ENCODE results near the gene RORC. TPM values are rescaled to one million over a fixed set of nuclear protein-coding genes. Genes with fewer than 3 reads are reported as not detected.

Gene RORC
- total and polyA plus RNA-seq, 5 donors from 2014 or later = 6.2 to 16.7 (median 13.7) TPM

DNA sequence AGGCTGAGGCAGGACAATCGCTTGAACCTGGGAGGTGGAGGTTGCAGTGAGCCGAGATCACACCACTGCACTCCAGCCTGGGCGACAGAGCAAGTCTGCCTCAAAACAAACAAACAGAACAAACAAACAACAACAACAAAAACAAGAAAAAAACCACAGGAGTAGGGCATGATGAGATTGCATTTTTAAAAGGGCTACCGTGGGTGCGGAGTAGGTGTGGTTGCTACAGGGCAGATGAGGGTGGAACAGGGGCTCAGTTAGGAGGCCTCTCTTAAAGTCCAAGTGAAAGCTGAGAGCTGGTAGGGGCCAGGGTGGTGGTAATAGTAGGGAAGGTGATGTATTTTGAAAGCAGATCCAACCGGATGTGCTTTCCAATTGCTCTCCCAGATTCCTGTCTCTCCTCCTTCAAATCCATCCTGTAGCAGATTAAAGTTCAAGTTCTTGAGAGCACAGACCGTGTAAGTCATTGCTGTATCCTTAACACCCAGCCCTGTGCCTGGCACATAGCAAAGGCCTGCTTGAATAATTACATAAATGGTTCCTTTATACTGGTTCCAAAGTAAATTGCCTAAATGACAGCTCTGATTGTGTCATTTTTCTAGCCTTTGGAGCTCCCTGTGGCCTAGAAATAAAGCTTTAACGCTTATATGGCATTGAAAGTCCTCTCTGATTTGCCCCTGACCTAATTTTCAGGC, 22.2 kb downstream of the RORC start:
- Histone ChIP-seq H3K4me3 (ENCODE audit: low read depth, low read length) (no peak overlapping the region), H3K9me3 (ENCODE audit: control insufficient read depth in 2 of 2, low read length in 2 of 2) (no peaks in the 10 kb centered on the region), H3K27ac (ENCODE audit: insufficient read depth, low read length, poor library complexity, severe bottlenecking) (no peak overlapping the region), H3K27me3 (ENCODE audit: control insufficient read depth, insufficient read depth, low read length) (no peaks in the 10 kb centered on the region), H3K36me3 (ENCODE audit: control insufficient read depth, insufficient read depth, low read length) (no peaks in the 10 kb centered on the region), H3K4me1 (ENCODE audit: control insufficient read depth, insufficient read depth, low read length, poor library complexity, severe bottlenecking) (no peaks in the 10 kb centered on the region)
- Mint-ChIP-seq H3K4me1 (peaks cover 0 to 36% (median 6%) of the 10 kb centered on the region in 4 donors), H3K9me3 (no peaks in the 10 kb centered on the region), H3K4me3 (no peak overlapping the region), H3K27ac (peak overlapping the region in 2 of 3 donors; percentile 4 to 80), H3K36me3 (no peaks in the 10 kb centered on the region), H3K27me3 (peaks cover 4% of the 10 kb centered on the region)
- DNase-seq (no peak), ATAC-seq (ENCODE audit: low read depth in 2 of 2) (no peak)

DNA sequence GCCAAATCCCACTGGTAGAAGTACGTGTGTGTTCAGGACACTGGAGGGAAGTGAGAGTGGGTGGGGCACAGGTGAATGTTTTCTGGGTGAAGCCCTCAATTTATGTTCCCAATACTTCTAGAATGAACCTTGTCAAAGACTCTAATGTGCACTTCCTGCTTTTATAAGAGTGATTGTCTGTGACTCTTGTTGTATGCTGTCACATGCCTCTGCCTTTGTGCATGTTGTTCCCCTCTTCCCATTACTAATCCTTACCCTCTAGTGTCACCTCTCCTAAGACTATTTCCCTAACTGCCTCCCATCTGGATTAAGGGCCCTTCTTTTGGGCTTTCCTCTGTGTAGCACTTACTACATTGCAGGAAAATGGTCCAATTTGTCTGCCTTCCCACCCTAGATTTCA, 23.8 kb downstream of the RORC start:
- H3K36me3 ChIP-seq (ENCODE audit: control insufficient read depth, insufficient read depth, low read length) = no peaks in the 10 kb centered on the region
- Mint-ChIP-seq H3K36me3 (no peaks in the 10 kb centered on the region), H3K4me1 (peaks cover 0 to 26% (median 5%) of the 10 kb centered on the region in 4 donors), H3K9me3 (no peaks in the 10 kb centered on the region), H3K4me3 (no peak overlapping the region), H3K27ac (peak overlapping the region in 2 of 3 donors; percentile 60 to 72), H3K27me3 (peaks cover 4% of the 10 kb centered on the region)
- H3K4me3 ChIP-seq (ENCODE audit: low read depth, low read length) = no peak overlapping the region
- H3K27ac ChIP-seq (ENCODE audit: insufficient read depth, low read length, poor library complexity, severe bottlenecking) = no peak overlapping the region
- H3K27me3 ChIP-seq (ENCODE audit: control insufficient read depth, insufficient read depth, low read length) = no peaks in the 10 kb centered on the region
- no peaks in the 10 kb centered on the region for H3K9me3 ChIP-seq (ENCODE audit: control insufficient read depth in 2 of 2, low read length in 2 of 2)
- H3K4me1 ChIP-seq (ENCODE audit: control insufficient read depth, insufficient read depth, low read length, poor library complexity, severe bottlenecking) = no peaks in the 10 kb centered on the region
- DNase-seq (no peak), ATAC-seq (ENCODE audit: low read depth in 2 of 2) (no peak)

DNA sequence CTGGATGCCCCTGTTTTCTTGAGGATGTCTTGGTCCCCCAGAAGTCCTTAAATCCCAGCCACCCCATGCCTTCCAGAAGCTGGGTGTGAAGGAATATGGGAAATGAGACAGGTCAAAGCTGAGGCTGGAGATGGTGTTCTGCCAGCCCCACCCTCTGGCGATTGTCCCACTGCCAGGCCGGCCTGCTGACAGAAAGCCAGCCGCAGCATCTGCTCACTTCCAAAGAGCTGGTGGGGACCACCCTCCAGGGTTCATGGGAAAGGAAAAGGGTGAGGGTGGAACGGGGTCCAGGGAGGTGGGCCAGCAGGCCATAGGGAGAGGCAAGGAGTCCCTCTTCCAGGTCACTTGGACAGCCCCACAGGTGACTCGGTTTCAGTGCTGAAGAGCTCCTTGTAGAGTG, 24.5 kb downstream of the RORC start:
- H3K9me3 Mint-ChIP-seq = no peaks in the 10 kb centered on the region
- H3K9me3 ChIP-seq (ENCODE audit: control insufficient read depth in 2 of 2, low read length in 2 of 2) = no peaks in the 10 kb centered on the region
- H3K27me3 Mint-ChIP-seq = peaks cover 4% of the 10 kb centered on the region
- no peak overlapping the region for H3K4me3 Mint-ChIP-seq
- H3K36me3 ChIP-seq (ENCODE audit: control insufficient read depth, insufficient read depth, low read length) = no peaks in the 10 kb centered on the region
- H3K36me3 Mint-ChIP-seq = no peaks in the 10 kb centered on the region
- H3K27ac Mint-ChIP-seq = peak overlapping the region in 1 of 3 donors; percentile 66
- no peak for DNase-seq
- no peak overlapping the region for H3K4me3 ChIP-seq (ENCODE audit: low read depth, low read length)
- no peaks in the 10 kb centered on the region for H3K4me1 ChIP-seq (ENCODE audit: control insufficient read depth, insufficient read depth, low read length, poor library complexity, severe bottlenecking)
- H3K27me3 ChIP-seq (ENCODE audit: control insufficient read depth, insufficient read depth, low read length) = no peaks in the 10 kb centered on the region
- ATAC-seq (ENCODE audit: low read depth in 2 of 2) = no peak
- peaks cover 0 to 19% (median 3%) of the 10 kb centered on the region in 4 donors for H3K4me1 Mint-ChIP-seq
- no peak overlapping the region for H3K27ac ChIP-seq (ENCODE audit: insufficient read depth, low read length, poor library complexity, severe bottlenecking)

DNA sequence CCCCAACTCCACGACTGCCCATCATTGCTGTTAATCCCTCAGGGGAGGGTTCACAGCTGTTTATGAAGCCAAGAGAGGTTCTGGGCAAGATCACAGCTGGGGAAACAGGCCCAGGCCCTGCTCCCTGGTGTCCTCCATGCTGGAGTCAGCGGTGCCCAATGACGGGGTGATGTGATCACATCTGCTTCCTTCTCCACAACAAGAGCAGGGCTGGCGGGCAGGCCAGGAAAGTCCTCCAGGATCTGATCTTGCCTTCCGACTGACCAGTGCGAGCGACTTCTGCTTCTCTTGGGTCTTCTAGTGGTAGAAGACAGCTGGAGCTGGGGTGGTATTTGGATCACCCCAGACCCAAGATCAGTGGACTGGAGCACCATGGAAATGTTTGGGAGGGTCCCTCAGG, 25.4 kb downstream of the RORC start:
- Histone ChIP-seq H3K4me3 (ENCODE audit: low read depth, low read length) (no peak overlapping the region), H3K4me1 (ENCODE audit: control insufficient read depth, insufficient read depth, low read length, poor library complexity, severe bottlenecking) (no peaks in the 10 kb centered on the region), H3K36me3 (ENCODE audit: control insufficient read depth, insufficient read depth, low read length) (no peaks in the 10 kb centered on the region), H3K27ac (ENCODE audit: insufficient read depth, low read length, poor library complexity, severe bottlenecking) (no peak overlapping the region), H3K27me3 (ENCODE audit: control insufficient read depth, insufficient read depth, low read length) (no peaks in the 10 kb centered on the region), H3K9me3 (ENCODE audit: control insufficient read depth in 2 of 2, low read length in 2 of 2) (no peaks in the 10 kb centered on the region)
- peaks cover 0 to 19% (median 3%) of the 10 kb centered on the region in 4 donors for H3K4me1 Mint-ChIP-seq
- DNase-seq (no peak), ATAC-seq (ENCODE audit: low read depth in 2 of 2) (no peak)
- H3K36me3 Mint-ChIP-seq = no peaks in the 10 kb centered on the region
- H3K9me3 Mint-ChIP-seq = no peaks in the 10 kb centered on the region
- no peak overlapping the region for H3K27ac Mint-ChIP-seq
- H3K4me3 Mint-ChIP-seq = no peak overlapping the region
- peaks cover 4% of the 10 kb centered on the region for H3K27me3 Mint-ChIP-seq

DNA sequence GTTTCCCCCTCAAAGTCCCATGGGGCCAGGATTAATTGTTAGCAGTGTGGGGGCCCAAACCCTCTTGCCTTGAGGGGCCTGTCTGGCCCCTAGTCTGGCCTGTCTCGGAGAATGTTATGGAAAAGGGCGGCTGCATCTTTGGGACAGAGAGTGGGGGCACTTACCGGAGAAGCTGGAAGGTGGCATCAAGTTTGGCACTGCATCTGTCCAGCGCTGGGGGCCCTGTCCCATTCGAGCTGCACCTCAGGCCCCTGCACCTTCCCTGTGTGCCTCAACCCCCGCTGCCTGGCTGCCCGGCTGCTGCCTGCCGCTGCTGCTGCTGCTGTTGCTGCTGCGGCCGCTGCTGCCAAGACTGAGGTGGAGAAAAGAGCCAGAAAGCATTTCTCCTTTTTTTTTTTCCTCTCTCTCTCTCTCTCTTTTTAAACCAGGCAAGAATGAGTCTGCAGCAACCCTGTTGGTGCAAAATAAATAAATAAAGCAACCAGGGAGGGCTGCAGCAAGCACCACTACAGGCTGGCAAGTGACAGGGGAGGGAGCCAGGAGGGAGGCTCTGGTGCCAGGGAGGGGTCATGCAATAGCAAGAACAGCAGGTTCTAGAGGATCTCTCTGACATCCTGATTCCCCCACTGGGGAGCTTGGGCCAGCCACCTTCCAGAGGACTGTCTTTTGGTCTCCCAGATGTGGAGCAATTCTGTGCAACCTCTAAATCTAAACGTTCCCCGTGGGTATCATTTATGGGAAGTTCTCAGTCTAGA, 26.4 kb downstream of the RORC start, which contains the start of gene LINGO4:
Gene LINGO4 (minus strand): TSS at position 354 of the 755 bp plus-strand sequence. CDS start 2,715 bp downstream, outside the sequence.
- DNase-seq (no peak), ATAC-seq (ENCODE audit: low read depth in 2 of 2) (no peak)
- H3K9me3 Mint-ChIP-seq = no peaks in the 10 kb centered on the region
- no peaks in the 10 kb centered on the region for H3K27me3 ChIP-seq (ENCODE audit: control insufficient read depth, insufficient read depth, low read length)
- H3K27ac Mint-ChIP-seq = no peak within 1 kb of the TSS
- H3K4me1 Mint-ChIP-seq = peaks cover 0 to 24% (median 5%) of the 10 kb centered on the region in 4 donors
- peaks cover 4% of the 10 kb centered on the region for H3K27me3 Mint-ChIP-seq
- no peak within 1 kb of the TSS for H3K4me3 ChIP-seq (ENCODE audit: low read depth, low read length)
- H3K36me3 ChIP-seq (ENCODE audit: control insufficient read depth, insufficient read depth, low read length) = no peaks in the 10 kb centered on the region
- no peaks in the 10 kb centered on the region for H3K9me3 ChIP-seq (ENCODE audit: control insufficient read depth in 2 of 2, low read length in 2 of 2)
- no peaks in the 10 kb centered on the region for H3K36me3 Mint-ChIP-seq
- no peaks in the 10 kb centered on the region for H3K4me1 ChIP-seq (ENCODE audit: control insufficient read depth, insufficient read depth, low read length, poor library complexity, severe bottlenecking)
- no peak within 1 kb of the TSS for H3K27ac ChIP-seq (ENCODE audit: insufficient read depth, low read length, poor library complexity, severe bottlenecking)
- no peak within 1 kb of the TSS for H3K4me3 Mint-ChIP-seq

DNA sequence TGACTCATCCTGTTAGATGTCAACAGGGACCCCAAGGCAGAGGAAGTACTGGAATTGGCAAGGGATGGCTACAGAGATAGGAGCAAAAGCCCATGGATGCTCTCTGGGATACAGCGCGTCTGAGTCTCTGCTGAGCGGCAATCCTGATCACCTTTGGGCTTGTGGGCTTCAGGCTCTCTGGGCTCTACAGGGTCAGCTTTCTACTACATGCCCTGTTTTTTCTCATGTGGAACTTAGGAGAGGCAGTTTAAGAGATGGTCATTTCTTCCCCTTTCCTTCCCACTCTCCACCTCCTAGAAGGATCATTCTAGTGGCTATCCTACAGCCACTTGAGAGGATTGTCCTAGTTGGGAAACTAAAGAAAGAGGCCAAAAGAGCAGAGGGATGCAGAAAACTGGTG, 27.7 kb downstream of the RORC start:
- H3K4me1 ChIP-seq (ENCODE audit: control insufficient read depth, insufficient read depth, low read length, poor library complexity, severe bottlenecking) = no peaks in the 10 kb centered on the region
- Mint-ChIP-seq H3K27me3 (peaks cover 4% of the 10 kb centered on the region), H3K4me3 (no peak overlapping the region), H3K9me3 (no peaks in the 10 kb centered on the region), H3K27ac (no peak overlapping the region), H3K36me3 (peaks cover 7% of the 10 kb centered on the region), H3K4me1 (peaks cover 0 to 19% (median 6%) of the 10 kb centered on the region in 4 donors)
- no peaks in the 10 kb centered on the region for H3K9me3 ChIP-seq (ENCODE audit: control insufficient read depth in 2 of 2, low read length in 2 of 2)
- no peak overlapping the region for H3K4me3 ChIP-seq (ENCODE audit: low read depth, low read length)
- H3K27me3 ChIP-seq (ENCODE audit: control insufficient read depth, insufficient read depth, low read length) = no peaks in the 10 kb centered on the region
- DNase-seq = no peak
- no peaks in the 10 kb centered on the region for H3K36me3 ChIP-seq (ENCODE audit: control insufficient read depth, insufficient read depth, low read length)
- no peak overlapping the region for H3K27ac ChIP-seq (ENCODE audit: insufficient read depth, low read length, poor library complexity, severe bottlenecking)
- ATAC-seq (ENCODE audit: low read depth in 2 of 2) = no peak

DNA sequence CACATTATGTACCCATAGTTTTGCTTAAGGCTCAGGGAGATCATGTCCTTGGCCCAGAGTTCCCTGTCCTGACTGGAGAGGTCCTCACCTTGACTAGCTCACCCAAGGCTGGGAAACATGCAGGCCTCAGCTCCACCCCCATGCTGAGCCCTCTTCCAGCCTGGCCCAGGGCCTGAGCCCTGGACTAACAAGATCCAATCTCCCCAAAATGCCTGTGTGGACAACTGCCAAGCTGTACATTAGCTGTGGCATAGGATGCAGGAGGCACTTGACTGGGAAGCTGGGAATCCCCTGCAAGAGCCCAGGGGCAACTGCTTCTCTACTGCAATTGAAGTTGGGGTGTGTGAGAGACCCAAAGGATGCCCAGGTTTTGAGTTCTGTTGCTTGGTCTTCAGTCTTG, 28.4 kb downstream of the RORC start:
- Histone ChIP-seq H3K36me3 (ENCODE audit: control insufficient read depth, insufficient read depth, low read length) (no peaks in the 10 kb centered on the region), H3K9me3 (ENCODE audit: control insufficient read depth in 2 of 2, low read length in 2 of 2) (no peaks in the 10 kb centered on the region), H3K4me1 (ENCODE audit: control insufficient read depth, insufficient read depth, low read length, poor library complexity, severe bottlenecking) (no peaks in the 10 kb centered on the region), H3K4me3 (ENCODE audit: low read depth, low read length) (no peak overlapping the region), H3K27me3 (ENCODE audit: control insufficient read depth, insufficient read depth, low read length) (no peaks in the 10 kb centered on the region), H3K27ac (ENCODE audit: insufficient read depth, low read length, poor library complexity, severe bottlenecking) (no peak overlapping the region)
- peaks cover under 1% of the 10 kb centered on the region for H3K27me3 Mint-ChIP-seq
- H3K9me3 Mint-ChIP-seq = no peaks in the 10 kb centered on the region
- no peak overlapping the region for H3K4me3 Mint-ChIP-seq
- no peak overlapping the region for H3K27ac Mint-ChIP-seq
- peaks cover 0 to 16% (median 6%) of the 10 kb centered on the region in 4 donors for H3K4me1 Mint-ChIP-seq
- peaks cover 11% of the 10 kb centered on the region for H3K36me3 Mint-ChIP-seq
- ATAC-seq (ENCODE audit: low read depth in 2 of 2) (no peak), DNase-seq (no peak)
